NCI-H2196 (cell line): Measurements from ENCODE around the gene RNF128.
"Not testable (repeated sequence)": the region's sequence is repeated elsewhere in the genome, so short reads cannot be mapped to it uniquely, and the experiment has no call there.

Experiments used
- DNase-seq: peaks from one replicate; lab custom pipeline; 2025; ENCODE audit not compliant: unreplicated experiment; lab: John Stamatoyannopoulos, UW

RNF128 gene

DNA sequence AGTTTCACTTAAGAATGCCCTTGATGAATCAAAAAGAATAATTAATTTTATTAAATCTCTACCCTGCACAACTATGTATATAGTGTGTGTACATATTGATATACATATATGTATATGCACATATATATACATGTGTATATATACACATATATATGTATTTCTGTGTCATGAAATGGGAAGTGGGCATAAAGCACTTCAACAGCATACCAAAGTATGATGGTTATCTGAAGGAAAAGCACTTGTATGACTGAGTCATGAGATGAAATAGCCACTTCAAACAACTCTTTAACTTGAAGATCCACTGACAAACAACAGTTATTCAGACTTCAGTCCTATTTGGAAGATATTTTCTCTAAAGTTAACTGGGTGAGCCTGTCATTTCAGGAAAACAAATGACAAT, 16.3 kb downstream of the RNF128 start:
- DNase-seq: no peak

DNA sequence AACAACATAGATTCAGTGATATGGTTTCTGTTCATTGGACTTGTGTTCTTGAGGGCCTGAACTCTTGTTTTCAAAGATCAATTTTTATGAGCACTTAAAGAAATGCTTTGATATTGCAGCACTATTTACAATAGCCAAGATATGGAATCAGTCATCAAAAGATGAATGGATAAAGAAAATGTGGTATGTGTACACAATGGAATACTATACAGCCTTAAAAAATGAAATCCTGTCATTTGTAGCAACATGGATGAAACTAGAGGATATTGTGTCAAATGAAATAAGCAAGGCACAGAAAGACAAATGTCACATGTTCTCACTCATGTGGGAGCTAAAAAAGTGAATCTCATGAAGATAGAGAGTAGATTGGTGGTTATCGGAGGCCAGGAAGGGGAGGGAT, 21.9 kb downstream of the RNF128 start:
- DNase-seq: no peak

DNA sequence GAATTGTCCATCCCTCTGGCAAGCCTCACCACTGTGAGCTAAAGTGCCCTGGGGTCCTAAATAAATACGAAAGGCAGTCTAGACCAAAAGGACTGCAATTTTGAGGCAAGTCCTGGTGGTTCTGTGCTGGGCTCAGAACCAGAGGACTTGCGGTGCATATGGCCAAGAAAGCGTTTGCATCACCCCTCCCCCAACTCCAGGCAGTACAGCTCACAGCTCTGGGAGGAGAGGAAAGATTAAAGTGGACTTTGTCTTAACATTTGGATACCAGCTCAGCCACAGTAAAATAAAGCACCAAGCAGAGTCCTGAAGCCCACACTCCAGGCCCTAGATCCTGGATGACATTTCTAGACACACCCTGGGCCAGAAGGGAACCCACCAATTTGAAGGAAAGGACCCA, 24.9 kb downstream of the RNF128 start:
- DNase-seq: no peak

DNA sequence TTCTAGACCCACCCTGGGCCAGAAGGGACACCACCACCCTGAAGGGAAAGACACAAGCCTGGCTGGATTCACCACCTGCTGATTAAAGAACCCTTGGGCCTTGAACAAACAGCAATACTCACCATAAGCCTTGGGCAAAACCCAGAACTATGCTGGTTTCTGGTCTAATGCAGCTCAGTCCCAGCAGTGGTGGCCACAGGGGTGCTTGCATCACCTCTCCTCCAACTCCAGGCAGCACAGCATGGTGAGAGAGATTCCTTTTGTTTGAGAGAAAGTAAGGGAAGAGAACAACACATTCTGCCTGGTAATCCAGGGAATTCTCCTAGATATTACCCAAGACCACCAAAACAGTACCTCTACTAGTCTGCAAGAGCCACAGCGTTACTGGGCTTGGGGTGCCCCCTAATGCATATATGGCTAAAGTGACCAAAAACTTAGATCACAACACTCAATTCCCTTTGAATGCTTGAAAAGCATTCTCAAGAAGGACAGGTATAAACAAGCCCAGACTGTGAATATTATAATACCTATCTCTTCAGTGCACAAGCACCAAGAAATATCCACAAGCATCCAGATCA, 25.7 kb downstream of the RNF128 start:
- no peak for DNase-seq

DNA sequence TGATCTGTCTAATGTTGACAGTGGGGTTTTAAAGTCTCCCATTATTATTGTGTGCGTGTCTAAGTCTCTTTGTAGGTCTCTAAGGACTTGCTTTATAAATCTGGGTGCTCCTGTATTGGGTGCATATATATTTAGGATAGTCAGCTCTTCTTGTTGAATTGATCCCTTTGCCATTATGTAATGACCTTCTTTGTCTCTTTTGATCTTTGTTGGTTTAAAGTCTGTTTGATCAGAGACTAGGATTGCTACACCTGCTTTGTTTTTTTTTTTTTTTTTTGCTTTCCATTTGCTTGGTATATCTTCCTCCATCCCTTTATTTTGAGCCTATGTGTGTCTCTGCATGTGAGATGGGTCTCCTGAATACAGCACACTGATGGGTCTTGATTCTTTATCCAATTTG, 42.8 kb downstream of the RNF128 start:
- not testable (repeated sequence) for DNase-seq

DNA sequence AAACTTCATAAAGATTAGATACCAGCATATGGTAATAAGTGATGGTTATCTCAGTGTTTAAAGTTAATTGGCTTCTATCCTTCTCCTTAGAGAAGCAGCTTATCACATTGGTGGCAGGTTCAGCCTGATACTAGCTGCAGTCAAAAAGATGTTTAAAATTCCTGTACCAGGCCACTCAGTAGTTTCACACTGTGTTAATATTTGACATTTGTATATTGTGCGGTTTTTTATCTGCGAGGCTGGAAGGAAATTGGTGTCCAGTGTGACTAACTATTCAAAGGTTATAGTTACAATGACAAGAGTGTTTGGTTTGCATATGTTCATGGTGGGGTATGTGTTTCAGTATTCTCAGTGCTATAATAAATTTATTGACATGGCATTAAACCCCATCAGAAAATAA, 48.5 kb downstream of the RNF128 start:
- DNase-seq: no peak

DNA sequence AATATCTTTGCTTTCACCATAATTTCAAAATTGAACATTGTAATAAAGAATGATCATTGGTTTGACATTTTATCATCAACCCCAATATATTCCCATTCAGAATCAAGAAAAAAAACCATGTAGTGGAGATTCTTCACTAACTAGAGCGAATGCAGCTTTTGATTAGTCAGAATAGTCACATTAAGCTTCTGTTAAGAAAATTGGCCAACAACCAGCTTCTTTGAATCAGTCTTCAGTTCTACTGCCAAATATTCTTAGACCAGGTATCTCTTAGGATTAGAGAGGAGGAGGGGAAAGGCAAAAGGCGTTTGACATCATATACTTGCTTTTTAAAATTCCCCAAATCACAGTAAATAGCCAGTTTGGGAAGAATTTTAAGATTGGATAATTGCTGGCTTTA, 53.8 kb downstream of the RNF128 start:
- DNase-seq: no peak

DNA sequence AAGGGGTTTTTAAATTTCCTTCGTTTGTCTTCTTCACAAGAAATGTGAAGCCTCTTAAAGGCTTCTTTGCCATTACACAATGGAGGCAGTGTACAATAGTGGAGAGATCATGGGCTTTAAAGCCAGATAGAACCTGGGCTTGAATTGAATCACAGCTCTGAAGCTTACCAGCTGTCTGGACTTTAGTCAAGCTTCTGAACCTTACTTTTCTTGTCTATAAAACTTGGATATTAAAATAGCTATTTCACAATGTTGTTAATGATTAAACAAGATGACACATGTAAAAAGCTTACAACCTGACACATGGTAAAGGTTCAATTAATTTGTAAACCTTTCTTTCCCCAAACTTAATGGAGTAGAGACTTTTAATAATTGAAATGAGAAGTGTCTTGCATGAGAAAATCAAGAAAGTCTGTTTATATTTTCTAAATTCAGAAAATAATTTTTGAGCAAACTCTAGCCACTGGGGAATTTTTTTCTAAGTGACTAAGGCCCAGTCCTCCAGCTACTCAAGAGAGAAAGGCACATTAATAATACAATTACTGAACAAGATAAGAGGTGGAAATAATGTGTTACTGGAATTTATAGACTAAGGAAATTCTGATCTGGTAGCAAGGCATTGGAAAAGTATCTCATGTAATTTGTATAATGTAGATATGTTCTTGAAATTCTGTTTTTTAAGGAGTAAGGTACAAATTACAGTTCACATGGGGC, 54.3 kb downstream of the RNF128 start:
- DNase-seq: no peak

DNA sequence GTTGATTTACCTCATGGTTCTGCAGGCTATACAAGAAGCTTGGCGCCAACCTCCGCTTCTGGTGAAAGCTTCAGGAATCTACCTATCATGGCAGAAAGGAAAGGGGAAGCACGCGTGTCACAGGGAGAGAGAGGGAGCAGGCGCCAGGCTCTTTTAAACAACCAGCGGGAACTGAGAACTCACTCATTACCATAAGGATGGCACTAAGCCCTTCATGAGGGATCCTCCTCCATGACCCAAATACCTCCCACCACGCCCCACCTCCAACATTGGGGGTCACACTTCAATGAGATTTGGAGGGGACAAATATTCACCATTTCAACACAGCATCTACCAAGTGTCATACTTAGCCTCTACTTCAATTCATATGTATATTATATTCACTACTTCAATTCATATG, 57.2 kb downstream of the RNF128 start:
- no peak for DNase-seq

DNA sequence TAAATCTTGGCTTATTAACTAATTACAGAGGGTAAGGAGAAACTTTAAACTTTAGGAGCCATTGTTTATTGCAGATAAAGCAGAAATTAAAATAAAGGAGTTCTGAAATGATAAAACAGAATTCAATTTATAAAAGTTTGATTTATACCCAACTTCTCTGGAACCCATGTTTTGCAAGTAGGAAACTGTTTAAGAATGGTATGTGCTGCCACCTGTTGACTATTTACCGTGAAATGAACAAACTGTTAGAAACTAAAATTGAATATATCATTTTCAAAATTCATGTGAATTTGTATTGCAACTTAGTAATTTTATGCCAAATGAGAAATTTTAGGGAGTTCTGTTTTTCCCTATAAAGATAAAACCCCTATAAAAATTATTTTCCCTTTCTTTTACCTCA, 65.0 kb downstream of the RNF128 start:
- DNase-seq: no peak

DNA sequence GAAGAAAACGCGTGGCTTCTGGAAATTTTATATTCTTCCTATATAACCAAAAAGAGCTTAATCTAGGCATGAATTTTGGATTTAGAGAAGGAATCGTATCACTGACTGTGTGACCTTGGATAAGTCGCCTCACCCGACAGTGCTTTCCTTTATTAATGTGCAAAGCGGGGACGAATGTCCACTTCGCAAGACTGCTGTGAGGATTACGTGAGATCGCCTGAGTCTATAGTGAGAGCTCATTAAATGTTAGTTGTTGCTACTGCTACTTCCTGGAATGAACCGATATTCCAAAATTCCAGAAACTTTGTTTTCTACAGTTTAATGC, 75.5 kb downstream of the RNF128 start:
- DNase-seq: no peak

DNA sequence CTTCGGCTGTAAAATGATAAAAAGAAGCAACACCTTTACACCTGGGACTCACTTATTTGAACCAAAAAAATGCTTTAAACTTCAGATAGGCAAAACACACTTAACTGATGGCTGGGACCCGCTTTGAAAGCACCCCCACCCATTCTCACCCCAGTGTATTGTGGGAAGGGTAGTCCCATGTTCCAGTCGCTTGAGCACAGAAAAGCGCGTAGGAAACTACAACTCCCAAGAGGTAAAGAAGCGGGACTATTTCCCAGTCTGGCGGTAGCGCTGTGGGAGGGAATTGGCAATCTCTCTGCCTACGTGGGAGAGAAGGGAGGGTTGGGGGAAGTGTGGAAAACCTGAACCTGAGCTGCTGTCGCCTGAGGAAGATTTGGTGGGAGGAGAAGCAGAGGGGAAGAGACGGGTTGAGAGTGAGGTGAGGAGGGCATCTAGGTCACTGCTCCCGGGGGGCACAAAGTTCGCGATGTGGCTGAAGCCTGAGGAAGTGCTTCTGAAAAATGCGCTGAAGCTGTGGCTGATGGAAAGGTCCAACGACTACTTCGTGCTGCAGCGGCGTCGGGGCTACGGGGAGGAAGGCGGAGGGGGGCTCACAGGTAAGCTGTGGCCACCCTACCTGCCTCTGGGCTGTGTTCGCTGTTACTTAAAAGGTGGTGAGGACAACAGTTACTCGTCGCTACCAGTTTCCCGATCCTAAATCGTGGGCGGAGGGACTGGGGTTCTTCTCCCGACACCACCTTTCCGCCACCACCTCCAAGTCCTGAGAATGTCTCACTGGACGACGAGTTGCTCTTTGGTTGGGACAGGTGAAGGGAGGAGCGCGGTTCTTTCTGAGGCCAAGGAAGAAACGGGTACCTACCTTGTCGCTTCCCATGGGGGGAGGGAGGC, 76.1 kb downstream of the RNF128 start, which contains the start of gene TBC1D8B:
TSS of gene TBC1D8B (plus strand) at position 286 of the 888 bp plus-strand sequence. CDS start at position 467, 181 bp downstream.
- peak; percentile 73 for DNase-seq

DNA sequence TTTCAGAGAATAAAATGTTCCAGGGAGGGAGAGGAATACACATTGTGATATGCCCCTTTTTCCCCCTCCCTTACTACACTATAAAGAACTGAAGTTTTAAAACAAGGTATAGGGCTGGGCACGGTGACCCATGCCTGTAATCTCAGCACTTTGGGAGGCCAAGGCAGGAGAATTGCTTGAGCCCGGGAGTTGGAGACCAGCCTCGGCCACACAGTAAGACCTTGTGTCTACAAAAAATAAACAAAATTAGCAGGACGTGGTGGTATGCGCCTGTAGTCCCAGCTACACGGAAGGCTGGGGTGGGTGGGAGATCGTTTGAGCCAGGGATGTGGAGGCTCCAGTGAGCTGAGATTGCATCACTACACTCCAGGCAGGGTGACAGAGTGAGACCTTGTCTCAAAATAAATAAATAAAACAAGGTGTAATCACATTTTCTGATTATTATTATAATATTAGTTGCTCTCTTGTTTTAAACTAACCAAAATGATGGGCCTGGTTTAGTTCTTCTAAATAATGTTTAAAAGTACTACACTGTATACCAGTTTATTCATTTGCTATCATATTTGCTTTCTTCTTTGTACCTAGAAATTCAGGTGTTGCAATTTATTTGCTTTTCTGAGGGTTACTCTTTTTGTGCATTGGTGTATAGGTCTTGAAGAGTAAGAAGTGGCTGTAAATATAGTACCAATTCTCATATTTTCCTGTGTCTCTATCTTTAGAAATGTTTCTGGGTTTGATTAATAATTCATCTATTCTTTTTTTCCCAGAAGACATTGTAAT, 84.8 kb downstream of the RNF128 start:
- no peak for DNase-seq

DNA sequence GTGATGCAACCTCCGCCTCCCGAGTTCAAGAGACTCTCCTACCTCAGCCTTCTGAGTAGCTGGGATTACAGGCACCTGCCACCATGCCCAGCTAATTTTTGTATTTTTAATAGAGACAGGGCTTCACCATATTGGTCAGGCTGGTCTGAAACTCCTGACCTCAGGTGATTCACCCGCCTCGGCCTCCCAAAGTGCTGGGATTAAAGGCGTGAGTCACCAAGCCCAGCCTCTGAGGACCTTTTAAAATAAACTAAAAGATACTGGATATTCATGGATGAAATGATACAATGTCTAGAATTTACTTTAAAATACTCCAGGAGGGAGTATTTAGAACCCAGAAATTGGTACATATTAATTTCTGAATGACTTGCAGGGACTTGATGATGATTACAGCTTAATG, 86.4 kb downstream of the RNF128 start:
- DNase-seq: not testable (repeated sequence)

DNA sequence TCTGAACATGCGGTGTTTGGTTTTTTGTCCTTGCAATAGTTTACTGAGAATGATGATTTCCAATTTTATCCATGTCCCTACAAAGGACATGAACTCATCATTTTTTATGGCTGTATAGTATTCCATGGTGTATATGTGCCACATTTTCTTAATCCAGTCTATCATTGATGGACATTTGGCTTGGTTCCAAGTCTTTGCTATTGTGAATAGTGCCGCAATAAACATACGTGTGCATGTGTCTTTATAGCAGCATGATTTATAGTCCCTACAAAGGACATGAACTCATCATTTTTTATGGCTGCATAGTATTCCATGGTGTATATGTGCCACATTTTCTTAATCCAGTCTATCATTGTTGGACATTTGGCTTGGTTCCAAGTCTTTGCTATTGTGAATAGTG, 87.6 kb downstream of the RNF128 start:
- DNase-seq: not testable (repeated sequence)
